Ovary (tissue), 3 donors: Measurements from ENCODE around the gene TRIM60.

Source experiments
- CTCF ChIP-seq, 3 donors: fragments of 450-650 bp in 2 of 3; fragments of 200-600 bp in 1 of 3; IDR thresholded peaks; one replicate each; pipeline versions ENCODE4 v1.5.1 to v1.8.0; 2016 to 2022; ENCODE audit warnings: antibody characterized with exemption in 3 of 3, mild to moderate bottlenecking in 1 of 3
- POLR2A ChIP-seq: fragments of 450-650 bp; IDR thresholded peaks from one replicate; pipeline ENCODE4 v1.6.1; 2017; ENCODE audit warnings: antibody characterized with exemption, mild to moderate bottlenecking, moderate library complexity
- donor health status: DM: no; HTN: no; CAD: no.

DNA sequence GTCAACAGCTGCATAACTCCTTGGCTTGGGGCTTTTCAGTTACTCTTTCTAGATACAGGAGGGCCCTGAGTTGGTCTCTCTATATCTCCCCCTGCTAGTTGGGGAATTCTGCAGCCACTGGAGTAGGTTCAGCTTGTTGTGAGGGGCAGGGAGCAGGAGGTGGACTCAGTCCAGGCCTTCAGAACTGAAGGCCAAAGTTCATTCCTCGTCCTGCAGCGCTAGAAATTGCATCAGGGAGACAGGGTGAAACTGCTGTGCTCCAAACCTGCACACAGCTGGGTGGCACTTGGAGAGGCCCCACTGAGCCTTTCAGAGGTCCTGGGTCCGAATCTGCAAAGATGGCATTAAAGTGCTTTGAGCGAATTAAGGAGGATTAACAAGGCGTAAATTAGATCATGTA is 24.9 kb upstream of the TRIM60 start:
- no peak for TF ChIP-seq CTCF (IDR thresholded peaks at IDR 0.05)
- TF ChIP-seq POLR2A = no peak
